NK-92 (cell line): ENCODE measurements around the gene ABCA10.
"Not testable (repeated sequence)": the region's sequence is repeated elsewhere in the genome, so short reads cannot be mapped to it uniquely, and the experiment has no call there.

ENCODE experiments used
- DNase-seq: peaks from one replicate; lab custom pipeline; 2025; ENCODE audit not compliant: unreplicated experiment; lab: John Stamatoyannopoulos, UW

Gene ABCA10

DNA sequence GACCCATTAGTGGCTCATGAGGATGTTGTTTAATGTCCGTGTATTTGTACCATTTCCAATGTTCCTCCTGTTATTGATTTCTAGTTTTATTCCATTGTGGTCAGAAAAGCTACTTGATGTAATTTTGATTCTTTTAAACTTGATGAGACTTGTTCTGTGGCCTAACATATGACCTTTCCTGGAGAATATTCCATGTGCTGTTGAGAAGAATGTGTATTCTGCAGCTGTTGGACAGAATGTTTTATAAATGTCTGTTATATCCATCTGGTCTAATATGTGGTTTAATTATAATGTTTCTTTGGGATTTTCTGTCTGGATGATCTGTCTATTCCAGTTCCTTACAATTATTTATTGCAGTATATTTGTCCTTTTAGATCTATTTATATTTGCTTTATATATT lies 2.9 kb upstream of the ABCA10 start:
- DNase-seq, result no peak

DNA sequence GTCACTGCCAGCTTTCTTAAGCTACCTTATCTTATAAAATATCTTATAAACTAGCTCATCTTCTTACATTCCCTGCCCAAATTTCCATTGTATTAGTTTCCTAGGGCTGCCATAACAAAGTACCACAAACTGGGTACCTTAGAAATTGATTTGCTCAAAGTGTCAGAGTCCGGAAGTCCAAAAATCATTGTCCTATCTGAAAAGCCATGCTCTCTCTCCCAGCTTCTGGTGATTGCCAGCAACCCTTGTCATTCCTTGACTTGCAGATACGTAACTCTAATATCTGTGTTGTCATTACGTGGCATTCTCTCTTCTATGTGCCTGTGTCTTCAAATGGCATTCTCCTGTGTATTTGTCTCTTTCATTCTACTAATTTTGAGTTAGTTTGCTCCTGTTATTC lies 2.3 kb upstream of the ABCA10 start:
- DNase-seq, result no peak

DNA sequence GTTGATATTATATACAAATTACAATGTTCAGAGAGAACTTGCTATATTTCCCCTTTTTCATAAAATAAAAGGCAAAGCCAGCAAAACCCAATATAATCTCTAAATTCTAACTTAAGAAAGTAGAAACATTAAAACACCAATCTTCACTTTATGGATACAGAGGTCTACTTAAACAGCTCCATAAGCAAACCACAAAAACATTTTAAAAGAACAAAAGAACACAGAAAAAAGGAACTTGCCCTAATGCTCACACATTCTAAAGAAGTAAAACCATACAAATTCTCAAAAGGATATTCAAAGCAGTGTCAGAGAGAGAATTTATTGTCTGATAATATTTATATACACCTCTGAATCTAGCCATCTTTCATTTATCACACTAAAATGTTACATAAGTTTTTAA lies 606 bp downstream of the ABCA10 start:
- no peak for DNase-seq

DNA sequence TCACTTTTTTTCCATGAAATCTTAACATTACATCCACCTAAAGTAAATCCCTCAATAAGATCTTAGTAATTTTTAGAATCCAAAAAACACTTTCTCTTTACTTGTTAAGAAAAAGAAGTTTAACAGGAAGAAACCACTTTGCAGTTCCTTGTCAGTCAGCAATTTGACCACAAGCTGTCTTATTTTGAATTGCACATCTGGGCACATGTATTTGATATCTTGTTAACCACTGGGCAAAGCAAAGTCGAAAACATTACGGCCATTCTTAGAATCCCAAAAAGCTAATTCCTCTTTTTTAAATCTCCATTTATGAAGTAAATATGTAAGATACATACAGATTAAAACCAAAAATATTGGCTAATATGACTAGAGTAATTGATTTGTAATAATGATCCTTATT lies 1.1 kb downstream of the ABCA10 start:
- no peak for DNase-seq

DNA sequence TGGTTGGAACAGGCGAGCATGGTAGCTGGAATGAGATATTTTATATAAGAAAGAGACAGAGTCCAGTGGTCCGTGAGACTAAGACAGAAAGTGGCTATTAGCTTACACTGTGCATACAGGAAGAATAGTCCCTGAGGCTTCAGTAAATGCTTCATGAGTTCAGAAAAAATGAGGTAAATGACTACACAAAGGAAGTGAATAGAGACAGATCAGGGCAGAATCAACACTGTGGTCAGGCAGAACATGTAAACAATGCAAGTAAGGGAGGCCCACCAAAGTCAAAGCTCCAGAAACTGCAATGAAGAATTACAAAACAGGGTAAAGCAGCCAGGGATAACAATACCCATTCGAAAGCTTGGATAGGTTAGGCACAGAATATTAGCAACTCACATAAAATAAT lies 4.8 kb downstream of the ABCA10 start:
- no peak for DNase-seq

DNA sequence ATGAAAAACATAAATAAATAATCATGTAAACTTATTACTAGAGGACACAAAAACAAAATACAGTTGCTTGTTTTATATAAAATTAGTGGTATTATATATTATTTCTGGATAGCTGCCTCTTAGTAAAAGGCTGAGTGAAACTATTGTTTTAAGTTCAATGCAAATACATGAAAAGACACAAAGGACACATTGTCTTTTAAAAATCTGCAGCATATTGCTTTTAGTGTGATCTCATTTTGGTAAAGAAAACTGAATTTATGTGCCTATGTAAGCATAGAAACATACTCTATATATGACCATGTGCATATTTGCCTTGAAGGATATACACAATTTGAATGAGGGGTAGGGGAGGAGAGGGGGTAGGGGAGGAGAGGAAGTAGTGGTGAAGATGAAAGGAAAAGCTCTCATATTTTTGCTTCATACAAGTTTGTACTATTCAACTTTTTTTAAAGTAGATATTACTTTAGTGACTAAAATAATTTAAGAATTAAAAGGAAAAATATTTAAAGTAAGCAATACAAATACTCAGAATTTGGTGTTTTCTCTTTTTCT lies 5.8 kb downstream of the ABCA10 start:
- DNase-seq, result no peak

DNA sequence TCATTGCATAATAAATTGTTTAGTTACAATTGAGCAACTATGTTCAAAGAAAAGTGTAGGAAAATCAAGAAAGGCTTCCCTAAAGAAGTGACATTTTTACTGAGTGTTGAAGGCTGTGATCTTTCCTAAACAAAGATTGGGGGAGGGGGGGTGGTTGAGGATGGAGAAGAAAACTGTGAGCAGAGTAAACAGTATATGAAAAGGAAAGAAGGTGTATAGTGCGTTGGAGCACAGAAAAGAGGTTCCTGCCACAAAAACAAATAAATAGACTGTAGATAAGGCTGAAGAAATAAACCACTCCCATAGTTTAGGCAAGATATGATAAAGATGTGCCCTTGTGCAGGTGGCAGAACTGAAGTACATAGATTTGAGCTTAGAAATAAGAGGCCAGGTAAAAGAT lies 8.5 kb downstream of the ABCA10 start:
- no peak for DNase-seq

DNA sequence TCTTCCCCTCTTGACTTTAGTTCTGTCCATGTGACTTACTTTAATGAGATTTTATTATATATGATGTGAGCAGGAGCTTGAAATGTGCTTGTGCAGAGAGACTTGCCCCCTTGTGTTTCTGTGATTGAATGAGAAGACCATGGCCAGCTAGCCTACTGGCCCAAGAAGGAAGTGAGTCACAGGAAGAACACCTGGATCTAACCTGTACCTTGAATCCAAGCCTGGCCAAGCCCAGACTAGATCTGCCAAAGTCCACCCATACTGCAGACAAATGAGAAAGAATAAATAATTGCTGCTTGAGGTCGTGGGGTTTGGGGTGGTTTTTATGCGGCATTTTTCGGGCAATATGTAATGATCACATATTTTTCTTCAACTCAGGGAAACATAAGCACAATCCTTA lies 9.6 kb downstream of the ABCA10 start:
- no peak for DNase-seq

DNA sequence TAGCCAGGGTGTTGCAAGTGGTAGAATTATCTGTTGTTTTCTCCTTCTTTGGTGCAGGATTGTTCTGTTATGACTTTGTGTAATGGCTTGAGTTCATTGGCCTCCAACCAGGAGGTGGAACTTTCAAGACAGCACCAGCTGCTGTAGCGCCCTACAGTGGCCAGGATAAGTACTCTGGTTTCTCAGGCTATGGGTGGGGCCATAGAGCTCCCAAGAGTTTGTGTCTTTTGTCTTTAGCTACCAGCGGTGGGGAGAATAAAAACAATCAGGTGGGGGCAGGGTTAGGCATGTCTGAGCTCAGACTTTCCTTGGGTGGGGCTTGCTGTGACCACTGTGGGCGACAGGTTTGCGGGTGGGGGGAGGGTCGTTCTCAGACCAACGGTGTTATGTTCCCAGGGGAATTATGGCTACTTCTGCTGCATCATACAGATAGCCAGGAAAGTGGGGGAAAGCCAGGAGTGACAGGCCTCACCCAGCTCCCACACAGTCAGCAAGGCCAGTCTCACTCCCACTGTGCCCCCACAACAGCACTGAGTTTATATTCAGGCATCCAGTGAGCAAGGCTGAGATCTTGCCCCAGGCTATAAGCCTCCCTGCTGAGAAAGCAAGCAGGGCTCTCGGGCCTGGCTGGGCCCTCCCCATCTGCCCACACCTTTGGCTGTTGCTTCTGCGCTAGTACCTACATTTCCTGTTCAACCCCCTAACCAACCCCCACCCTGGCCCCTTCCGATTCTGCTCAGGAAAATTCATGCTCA lies 15.4 kb downstream of the ABCA10 start:
- DNase-seq, result no peak

DNA sequence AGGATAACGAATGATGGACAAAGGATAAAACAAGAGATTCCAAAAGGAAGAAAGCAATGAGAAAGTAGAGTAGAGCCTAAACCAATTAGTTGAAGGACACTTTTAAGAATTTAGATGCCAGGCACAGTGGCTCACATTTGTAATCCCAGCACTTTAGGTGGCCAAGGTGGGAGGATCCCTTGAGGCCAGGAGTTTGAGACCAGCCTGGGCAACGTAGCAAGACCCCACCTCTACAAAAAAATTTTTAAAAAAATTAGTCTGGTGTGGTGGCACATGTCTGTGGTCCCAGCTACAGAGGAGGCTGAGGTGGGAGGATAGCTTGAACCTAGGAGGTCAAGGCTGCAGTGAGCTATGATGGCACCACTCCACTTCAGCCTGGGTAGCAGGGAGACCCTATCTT lies 20.0 kb downstream of the ABCA10 start:
- no peak for DNase-seq

DNA sequence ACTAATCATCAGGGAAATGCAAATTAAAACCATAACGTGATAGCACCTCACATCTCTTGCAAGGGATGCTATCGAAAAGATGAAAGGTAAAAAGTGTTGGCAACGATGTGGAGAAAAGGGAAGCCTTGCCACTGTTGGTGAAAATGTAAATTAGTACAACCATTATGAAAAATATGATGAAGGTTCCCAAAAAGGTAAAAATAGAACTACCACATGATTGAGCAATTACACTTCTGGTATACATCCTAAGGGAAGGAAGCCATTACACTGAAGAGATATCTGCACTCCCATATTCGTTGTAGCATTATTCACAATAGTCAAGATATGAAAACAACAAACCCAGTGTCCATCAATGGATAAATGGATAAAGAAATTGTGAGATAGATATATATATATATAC lies 21.5 kb downstream of the ABCA10 start:
- no peak for DNase-seq

DNA sequence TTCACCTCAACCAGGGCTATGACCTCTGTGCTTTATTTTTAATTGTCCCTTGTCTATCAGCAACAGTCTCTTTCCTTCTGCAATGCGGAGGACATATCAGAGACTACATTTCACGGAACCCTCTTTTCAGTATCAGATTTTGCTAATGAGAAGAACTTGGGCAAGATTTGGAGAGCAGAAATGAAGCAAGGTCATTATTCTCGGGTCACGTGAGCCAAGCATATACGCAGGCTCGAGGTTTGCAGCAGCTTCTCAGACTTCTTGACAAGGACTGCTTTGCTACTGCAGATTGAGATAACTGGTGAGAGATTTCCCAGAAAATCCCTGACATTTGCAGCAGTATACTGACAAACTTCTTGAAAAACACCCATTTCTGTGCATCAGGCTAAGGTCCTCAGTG lies 30.4 kb downstream of the ABCA10 start:
- no peak for DNase-seq

DNA sequence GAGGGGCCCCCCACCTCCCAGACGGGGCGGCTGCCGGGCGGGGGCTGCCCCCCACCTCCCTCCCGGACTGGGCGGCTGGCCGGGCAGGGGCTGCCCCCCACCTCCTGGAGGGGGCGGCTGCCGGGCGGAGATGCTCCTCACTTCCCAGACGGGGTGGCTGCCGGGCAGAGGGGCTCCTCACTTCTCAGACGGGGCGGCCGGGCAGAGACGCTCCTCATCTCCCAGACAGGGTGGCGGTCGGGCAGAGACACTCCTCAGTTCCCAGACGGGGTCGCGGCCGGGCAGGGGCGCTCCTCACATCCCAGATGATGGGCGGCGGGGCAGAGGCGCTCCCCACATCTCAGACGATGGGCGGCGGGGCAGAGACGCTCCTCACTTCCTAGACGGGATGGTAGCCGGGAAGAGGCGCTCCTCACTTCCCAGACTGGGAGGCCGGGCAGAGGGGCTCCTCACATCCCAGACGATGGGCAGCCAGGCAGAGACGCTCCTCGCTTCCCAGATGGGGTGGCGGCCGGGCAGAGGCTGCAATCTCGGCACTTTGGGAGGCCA lies 32.4 kb downstream of the ABCA10 start:
- DNase-seq, result not testable (repeated sequence)

DNA sequence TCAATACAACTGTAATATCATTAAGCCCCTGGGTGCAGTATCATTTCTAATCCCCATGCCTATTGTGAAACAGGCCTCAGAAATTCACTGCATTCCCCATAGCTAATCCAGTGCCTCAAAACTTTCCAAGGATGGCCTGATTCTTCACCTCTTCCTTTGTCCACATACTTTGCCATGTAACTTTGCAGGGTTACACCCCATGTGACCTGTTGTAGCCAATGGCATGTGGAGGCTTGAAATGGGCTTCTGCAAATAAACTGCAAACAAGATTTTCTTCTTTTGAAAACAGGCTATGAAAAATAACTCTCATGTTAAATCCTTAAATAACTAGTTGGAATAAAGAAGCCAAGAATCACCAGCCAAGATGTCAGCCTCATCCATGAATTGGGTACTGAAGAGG lies 35.9 kb downstream of the ABCA10 start:
- no peak for DNase-seq

DNA sequence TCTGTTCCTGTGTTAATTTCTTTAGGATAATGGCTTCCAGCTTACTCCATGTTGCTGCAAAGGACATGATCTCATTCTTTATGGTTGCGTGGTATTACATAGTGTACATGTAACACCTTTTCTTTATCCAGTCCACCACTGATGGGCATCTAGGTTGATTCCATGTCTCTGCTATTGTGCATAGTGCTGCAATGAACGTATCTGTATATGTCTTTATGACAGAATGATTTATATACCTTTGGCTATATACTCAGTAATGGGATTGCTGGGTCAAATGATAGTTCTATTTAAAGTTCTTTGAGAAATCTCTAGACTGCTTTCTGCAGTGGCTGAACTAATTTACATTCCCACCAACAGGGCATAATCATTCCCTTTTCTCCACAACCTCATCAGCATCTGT lies 39.8 kb downstream of the ABCA10 start:
- DNase-seq, result no peak

DNA sequence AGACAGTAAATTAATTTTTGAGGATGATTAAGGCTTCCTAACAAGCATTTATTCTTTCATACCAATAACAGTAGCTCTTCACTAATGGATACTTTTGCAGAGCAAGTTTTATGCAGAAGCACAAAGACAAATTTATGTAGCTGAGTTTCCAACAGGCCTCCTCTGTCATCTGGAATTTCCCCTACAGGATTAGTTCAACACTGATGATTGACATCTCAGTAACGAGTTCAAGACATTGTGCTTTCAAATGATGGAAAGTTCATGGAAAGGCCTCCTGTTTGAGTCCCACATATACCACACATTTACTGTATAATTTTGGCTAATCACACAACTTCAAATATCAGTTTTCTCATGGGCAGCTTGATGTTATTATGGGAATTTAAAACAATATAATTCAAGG lies 40.6 kb downstream of the ABCA10 start:
- no peak for DNase-seq

DNA sequence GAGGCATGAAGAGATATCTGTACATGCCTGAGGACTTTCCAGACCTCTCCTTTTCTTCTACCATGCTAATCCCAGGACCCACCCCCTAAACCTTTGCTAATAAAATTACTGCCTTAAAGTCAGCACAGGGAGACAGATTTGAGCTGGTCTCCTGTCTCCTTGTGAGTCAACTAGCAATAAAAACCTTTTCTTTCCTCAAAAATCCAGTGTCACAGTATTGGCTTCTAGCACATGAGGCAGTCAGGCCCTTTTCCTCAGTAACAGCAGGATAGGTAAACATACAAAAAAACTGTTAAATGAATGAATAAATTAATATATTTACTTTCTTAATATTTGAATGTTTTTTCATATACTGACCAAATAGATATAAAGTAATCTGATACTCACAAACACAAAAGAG lies 41.3 kb downstream of the ABCA10 start:
- DNase-seq, result no peak

DNA sequence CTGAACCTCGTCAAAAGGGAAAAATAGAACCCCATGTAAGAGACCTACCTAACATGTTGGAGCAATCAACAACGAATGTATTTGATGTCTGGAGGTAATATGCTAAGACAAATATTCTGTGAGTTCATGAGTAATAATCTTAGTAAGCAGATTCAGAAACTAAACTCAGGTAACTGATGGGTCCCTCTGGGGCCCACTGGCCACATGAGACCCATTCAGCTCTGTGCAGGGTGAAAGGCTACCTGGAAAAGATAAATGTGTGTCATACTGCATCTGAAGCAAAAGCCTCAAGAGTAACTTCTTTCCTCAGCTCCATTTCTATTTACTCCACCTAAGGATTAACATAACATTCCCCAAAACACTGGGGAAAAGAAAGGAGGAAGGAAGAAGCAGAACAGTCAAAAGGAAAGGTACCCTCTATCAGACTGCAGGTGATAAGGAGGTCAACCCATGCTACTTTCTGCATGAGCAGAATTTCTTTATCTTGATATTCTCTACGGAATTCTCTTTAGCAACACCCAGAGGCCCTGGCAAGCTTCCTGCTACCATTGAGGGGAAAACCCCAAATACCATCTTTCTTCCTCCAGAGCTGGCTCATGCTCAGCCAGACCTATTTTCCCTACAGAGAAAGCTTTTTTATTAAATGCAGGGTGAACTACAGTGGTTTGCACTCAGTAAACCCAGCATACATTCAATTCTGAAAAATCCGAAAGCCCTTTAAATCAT lies 49.2 kb downstream of the ABCA10 start:
- no peak for DNase-seq

DNA sequence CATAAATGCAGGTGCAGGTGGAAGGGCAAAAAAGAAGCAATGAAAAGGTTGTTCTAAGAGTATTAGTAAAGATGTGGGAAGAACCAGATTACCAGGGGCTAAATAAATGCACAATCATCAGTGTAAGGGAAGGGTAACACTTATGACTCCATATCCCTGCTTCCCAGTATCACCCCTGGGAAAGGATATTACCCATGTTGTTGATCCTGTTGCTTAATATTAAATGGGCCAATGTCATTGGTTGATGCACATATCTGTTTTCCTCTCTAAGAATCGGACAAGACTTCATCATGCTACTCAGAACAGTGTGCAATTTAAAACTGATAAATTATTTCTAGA lies 52.2 kb downstream of the ABCA10 start:
- no peak for DNase-seq

DNA sequence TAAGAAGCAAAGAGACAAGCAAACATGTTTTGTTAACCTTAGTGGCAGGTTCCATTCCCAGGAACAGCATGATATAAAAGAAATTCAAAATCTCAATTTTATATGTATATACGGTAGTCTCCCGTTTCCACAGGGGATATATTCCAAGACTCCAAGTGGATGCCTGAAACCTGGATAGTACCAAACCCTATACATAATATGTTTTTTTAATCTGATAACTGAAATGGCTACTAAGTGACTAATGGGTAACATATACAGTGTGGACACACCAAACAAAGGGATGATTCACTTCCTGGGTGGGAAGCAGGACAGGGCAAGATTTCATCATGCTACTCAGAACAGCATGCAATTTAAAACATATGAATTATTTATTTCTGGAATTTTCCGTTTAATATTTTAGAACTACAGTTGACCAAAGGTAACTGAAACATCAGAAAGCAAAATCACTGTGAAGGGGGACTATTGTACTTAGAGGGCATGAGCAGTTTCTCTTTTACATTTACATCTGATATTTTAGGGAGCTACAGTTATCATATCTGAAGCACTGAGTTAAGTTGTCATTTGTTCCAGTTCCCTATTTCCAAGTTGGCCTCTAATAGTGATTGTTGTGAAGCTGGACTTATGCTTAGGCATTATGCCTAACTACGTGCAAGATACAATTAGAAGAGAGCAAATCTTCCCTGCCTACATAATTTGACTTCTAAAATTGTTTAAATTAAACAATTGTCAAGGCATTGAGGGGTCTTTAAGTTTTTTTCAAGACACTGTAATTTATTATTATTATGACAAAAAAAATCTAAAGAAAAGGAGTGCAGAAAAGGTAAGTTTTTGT lies 52.8 kb downstream of the ABCA10 start:
- DNase-seq, result no peak

DNA sequence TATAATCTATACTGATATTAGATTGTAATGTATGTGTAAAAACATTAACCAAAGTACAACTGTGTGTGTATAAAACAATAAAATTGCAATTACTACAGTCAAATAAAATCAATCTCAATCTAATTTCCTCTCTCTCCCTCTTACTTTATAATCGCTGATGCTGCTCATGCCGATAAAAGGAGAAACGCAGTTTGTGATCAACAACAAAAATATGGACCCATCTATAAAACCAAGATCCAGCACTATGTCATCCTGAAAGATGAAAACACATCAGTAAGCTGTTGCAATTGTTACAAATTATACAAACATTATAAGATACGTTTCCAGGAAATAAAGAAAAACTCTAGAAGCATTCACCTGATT lies 53.4 kb downstream of the ABCA10 start:
- no peak for DNase-seq

DNA sequence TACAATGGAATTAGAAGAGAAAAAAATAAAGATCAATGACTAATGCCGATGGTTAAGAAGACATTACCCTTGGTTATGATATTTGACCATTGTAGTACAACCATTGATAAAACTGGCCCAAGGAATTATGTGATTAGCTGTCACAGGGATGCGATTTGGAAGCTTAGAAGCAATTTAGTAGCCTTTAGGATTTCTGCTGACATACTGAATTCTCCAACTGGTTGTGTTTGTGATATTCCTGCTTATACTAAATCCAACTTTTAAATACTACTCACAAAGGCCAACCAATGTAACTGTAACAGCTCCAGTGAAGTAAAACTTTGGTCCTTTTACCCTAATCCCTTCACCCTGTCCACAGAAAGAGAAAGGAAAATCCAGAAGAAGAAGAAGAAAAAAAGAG lies 55.5 kb downstream of the ABCA10 start:
- DNase-seq, result no peak
